IMR-90 (cell line): ENCODE data around the gene TRMT13. TPM values are rescaled to one million over a fixed set of nuclear protein-coding genes. Genes with fewer than 3 reads are reported as not detected.

Experiments
- ATAC-seq: fragments of 200-7000 bp; cut with Tn5 transposase; 2 replicates; pipeline ENCODE4 v1.9.1; 2020; ENCODE audit warnings: low read depth, mild to moderate bottlenecking, moderate library complexity
- BruUV-seq: library from RNA; stranded (reverse); fragments of 400-500 nt; replicated peaks from 2 replicates; lab custom pipeline; 2021; lab: Mats Ljungman, UMichigan
- CTCF ChIA-PET: fragments of 300-600 bp; formaldehyde crosslinking; extraction: SDS; loops from one replicate; lab custom pipeline; 2021; ENCODE audit warnings: antibody characterized with exemption; lab: Yijun Ruan, JAX
- POLR2A ChIA-PET: fragments of 300-600 bp; sonication (Branson Sonifier 250); formaldehyde crosslinking; loops from one replicate; lab custom pipeline; 2022; ENCODE audit warnings: antibody characterized with exemption; ENCODE audit not compliant: unreplicated experiment; lab: Charles Lee
- DNase-seq: peaks from one replicate; pipeline ENCODE4 v3.0.0; 2013
- H2AFZ ChIP-seq: replicated peaks from 2 replicates; pipeline ENCODE3; 2013; ENCODE audit warnings: low read length, mild to moderate bottlenecking; ENCODE audit not compliant: poor library complexity
- H2AK5ac ChIP-seq: 2 replicates; pipeline ENCODE4 v1.6.1; 2013; ENCODE audit warnings: low read depth, low read length, inconsistent platforms
- H2AK9ac ChIP-seq: replicated peaks from 2 replicates; pipeline ENCODE3; 2013; ENCODE audit warnings: mild to moderate bottlenecking, low read depth, low read length, moderate library complexity; ENCODE audit not compliant: poor library complexity
- H2BK120ac ChIP-seq: 2 replicates; pipeline ENCODE4 v1.6.1; 2013; ENCODE audit warnings: low read depth, low read length, inconsistent platforms
- H2BK15ac ChIP-seq: 3 replicates; pipeline ENCODE4 v1.6.1; 2013; ENCODE audit warnings: low read depth, low read length, inconsistent platforms
- H2BK20ac ChIP-seq: 2 replicates; pipeline ENCODE4 v1.6.1; 2013; ENCODE audit warnings: low read depth, mild to moderate bottlenecking, inconsistent platforms, low read length, moderate library complexity
- H2BK5ac ChIP-seq: 2 replicates; pipeline ENCODE4 v1.6.1; 2013; ENCODE audit warnings: mild to moderate bottlenecking, low read depth, low read length, inconsistent platforms; ENCODE audit not compliant: poor library complexity, severe bottlenecking
- H3K14ac ChIP-seq: replicated peaks from 2 replicates; pipeline ENCODE4 v1.6.1; 2013; ENCODE audit warnings: low read depth, low read length, inconsistent platforms
- H3K18ac ChIP-seq: 2 replicates; pipeline ENCODE4 v1.6.1; 2013; ENCODE audit warnings: low read depth, low read length, control low read depth
- H3K23ac ChIP-seq: 2 replicates; pipeline ENCODE4 v1.6.1; 2013; ENCODE audit warnings: low read depth, low read length, inconsistent platforms
- H3K27ac ChIP-seq: 2 replicates; pipeline ENCODE4 v1.5.1; 2013; ENCODE audit warnings: mild to moderate bottlenecking, control low read depth, low read length; ENCODE audit not compliant: insufficient read depth
- H3K27me3 ChIP-seq: 2 replicates; pipeline ENCODE4 v1.6.1; 2013; ENCODE audit warnings: low read length; ENCODE audit not compliant: control insufficient read depth, insufficient read depth
- H3K36me3 ChIP-seq: 2 replicates; pipeline ENCODE4 v1.6.1; 2013; ENCODE audit warnings: low read length, mixed read lengths; ENCODE audit not compliant: control insufficient read depth, insufficient read depth
- H3K4ac ChIP-seq: 2 replicates; pipeline ENCODE4 v1.6.1; 2013; ENCODE audit warnings: low read depth, low read length, inconsistent platforms
- H3K4me1 ChIP-seq: 2 replicates; pipeline ENCODE4 v1.6.1; 2013; ENCODE audit warnings: low read length, mixed read lengths; ENCODE audit not compliant: control insufficient read depth, insufficient read depth
- H3K4me2 ChIP-seq: 2 replicates; pipeline ENCODE4 v1.6.1; 2013; ENCODE audit warnings: low read depth, mild to moderate bottlenecking, control low read depth, low read length, moderate library complexity
- H3K4me3 ChIP-seq: 2 replicates; pipeline ENCODE4 v1.5.1; 2013; ENCODE audit warnings: low read depth, mild to moderate bottlenecking, control low read depth, low read length, moderate library complexity; ENCODE audit not compliant: insufficient read depth
- H3K56ac ChIP-seq: 2 replicates; pipeline ENCODE4 v1.6.1; 2013; ENCODE audit warnings: low read length, inconsistent platforms; ENCODE audit not compliant: insufficient read depth; ENCODE audit errors: extremely low read depth
- H3K79me1 ChIP-seq, 2 experiments: 2 replicates each; pipeline ENCODE4 v1.6.1; 2013; ENCODE audit warnings: low read length in 2 of 2, inconsistent platforms in 1 of 2, low read depth in 1 of 2
- H3K9ac ChIP-seq: 2 replicates; pipeline ENCODE4 v1.6.1; 2013; ENCODE audit warnings: low read depth, low read length, control low read depth
- H3K9me1 ChIP-seq: 2 replicates; pipeline ENCODE4 v1.6.1; 2013; ENCODE audit warnings: low read length, inconsistent platforms; ENCODE audit not compliant: insufficient read depth
- H3K9me3 ChIP-seq: 2 replicates; pipeline ENCODE4 v1.6.1; 2013; ENCODE audit warnings: low read length; ENCODE audit not compliant: control insufficient read depth, insufficient read depth
- H4K20me1 ChIP-seq: 2 replicates; pipeline ENCODE4 v1.6.1; 2013; ENCODE audit warnings: low read length, inconsistent platforms; ENCODE audit not compliant: insufficient read depth
- H4K5ac ChIP-seq: 2 replicates; pipeline ENCODE4 v1.6.1; 2013; ENCODE audit warnings: mild to moderate bottlenecking, low read depth, low read length, control low read depth
- H4K8ac ChIP-seq, 2 experiments: 2 replicates each; pipeline ENCODE4 v1.6.1; 2013; ENCODE audit warnings: low read depth in 2 of 2, low read length in 2 of 2, control low read depth in 1 of 2, inconsistent platforms in 1 of 2
- H4K91ac ChIP-seq: 2 replicates; pipeline ENCODE4 v1.6.1; 2013; ENCODE audit warnings: low read depth, low read length, inconsistent platforms; ENCODE audit not compliant: insufficient read depth
- MAFK ChIP-seq: IDR thresholded peaks from 2 replicates; pipeline ENCODE4 v1.6.1; 2012; ENCODE audit warnings: low read depth, low read length, improper control_type of control experiment
- RCOR1 ChIP-seq: IDR thresholded peaks from 2 replicates; pipeline ENCODE4 v1.6.1; 2012; ENCODE audit warnings: mild to moderate bottlenecking, low read length, improper control_type of control experiment; ENCODE audit not compliant: insufficient replicate concordance
- WGBS, 2 experiments: methylation state at CpG; one replicate each; pipeline versions ENCODE4 v1.1.5 to v1.1.7; 2013; ENCODE audit warnings: missing lambda C conversion rate in 2 of 2; ENCODE audit not compliant: insufficient read length in 1 of 2; ENCODE audit errors: extremely low coverage in 2 of 2; 5-methylcytosine and 5-hydroxymethylcytosine counted together
- dilution Hi-C: fragments of 300-500 bp; cut with HindIII; formaldehyde crosslinking; loops from one replicate; pipeline ENCODE4 v1.14.3; 2018; ENCODE audit warnings: low sequenced_read_pairs; ENCODE audit not compliant: unreplicated experiment
- in situ Hi-C: fragments of 300-500 bp; cut with MboI; formaldehyde crosslinking; loops from 3 replicates; pipeline ENCODE4 v1.14.3; 2019; ENCODE audit warnings: low sequenced_read_pairs, inconsistent platforms, mixed read lengths
- intact Hi-C: fragments of 100-400 bp; cut with micrococcal nuclease; formaldehyde crosslinking; loops from 2 replicates; pipeline ENCODE4 v1.10.0; 2022
- polyA plus RNA-seq, 3 experiments: library from polyadenylated mRNA; depleted of rRNA; stranded (reverse); fragments of >200 nt; gene quantifications; 2 replicates each; pipeline ENCODE4 v1.2.3, GENCODE V29; 2012; ENCODE audit warnings: low replicate concordance in 1 of 3
- total RNA-seq: library from RNA; depleted of rRNA; stranded (reverse); fragments of >200 nt; gene quantifications from 2 replicates; pipeline ENCODE4 v1.2.3, GENCODE V29; 2012

Gene TRMT13
- total and polyA plus RNA-seq, 2 of the 4 experiments (the other 2 are of a cell fraction) = 5.2 to 7.7 TPM

DNA sequence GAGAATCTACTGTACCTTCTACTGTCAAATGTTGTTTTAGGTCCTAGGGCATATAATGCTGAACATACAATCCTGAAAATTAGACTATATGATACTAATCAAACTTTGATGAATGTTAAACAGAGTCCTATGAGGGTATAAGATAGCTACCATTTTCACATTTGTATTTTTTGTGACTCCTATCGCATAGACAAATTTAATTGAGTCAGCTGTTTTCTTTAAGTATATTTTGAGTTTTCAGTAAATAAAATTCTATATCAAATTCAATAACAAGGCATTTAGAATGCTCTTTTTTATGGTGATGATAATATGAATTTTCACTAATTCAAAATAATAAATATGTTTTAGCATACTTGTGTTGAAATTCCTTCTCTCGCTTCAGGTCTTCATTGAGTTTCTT, 35.1 kb downstream of the TRMT13 start:
- H4K8ac ChIP-seq = no peak overlapping the region
- no peak for ATAC-seq
- no peak overlapping the region for H3K23ac ChIP-seq
- no peak overlapping the region for H4K91ac ChIP-seq
- H3K4me2 ChIP-seq = no peak overlapping the region
- DNase-seq = no peak
- H3K36me3 ChIP-seq = no peaks in the 10 kb centered on the region
- no peak overlapping the region for H2AK5ac ChIP-seq
- no peak overlapping the region for H3K9ac ChIP-seq
- no peak overlapping the region for H2BK20ac ChIP-seq
- H2BK5ac ChIP-seq = no peak overlapping the region
- no peak overlapping the region for H4K5ac ChIP-seq
- H3K79me1 ChIP-seq = no peaks in the 10 kb centered on the region
- H3K27me3 ChIP-seq = no peaks in the 10 kb centered on the region
- no peaks in the 10 kb centered on the region for H3K9me3 ChIP-seq
- BruUV-seq = no TSS peak
- H3K27ac ChIP-seq = no peak overlapping the region
- WGBS, 2 experiments = no CpG with 5 or more reads among the region's 2 CpGs
- no peak overlapping the region for H3K14ac ChIP-seq
- H3K4me1 ChIP-seq = no peaks in the 10 kb centered on the region
- no peaks in the 10 kb centered on the region for H3K9me1 ChIP-seq
- in situ Hi-C loops = no loop called here
- H2BK15ac ChIP-seq = no peak overlapping the region
- POLR2A ChIA-PET = no interaction called here
- no peak overlapping the region for H3K18ac ChIP-seq
- no peak overlapping the region for H3K4ac ChIP-seq
- H2AK9ac ChIP-seq = no peak overlapping the region
- no peaks in the 10 kb centered on the region for H4K20me1 ChIP-seq
- no peak overlapping the region for H3K56ac ChIP-seq
- CTCF ChIA-PET = no interaction called here
- intact Hi-C loops = no loop called here
- dilution Hi-C loops = no loop called here
- no peak overlapping the region for H2BK120ac ChIP-seq
- no peak overlapping the region for H2AFZ ChIP-seq
- no peak overlapping the region for H3K4me3 ChIP-seq
- no peak for TF ChIP-seq RCOR1
- TF ChIP-seq MAFK = peak; percentile 38; the same call in 1 of the 2 replicates
